HCT116 (cell line): ENCODE data around the gene UBAC2. TPM values are rescaled to one million over a fixed set of nuclear protein-coding genes. Genes with fewer than 3 reads are reported as not detected.

Experiments used
- ATAC-seq: fragments of 200-7000 bp; cut with Tn5 transposase; 2 replicates; pipeline ENCODE4 v1.9.1; 2020; ENCODE audit warnings: mild to moderate bottlenecking, moderate library complexity
- BruUV-seq: library from RNA; stranded (reverse); fragments of 400-500 nt; replicated peaks from 2 replicates; lab custom pipeline; 2021; lab: Mats Ljungman, UMichigan
- CTCF ChIA-PET: fragments of 300-600 bp; sonication (Branson Sonifier 250); formaldehyde crosslinking; loops from one replicate; lab custom pipeline; 2021; ENCODE audit warnings: antibody characterized with exemption; lab: Charles Lee
- POLR2A ChIA-PET: fragments of 300-600, 350-600 bp; sonication (Branson Sonifier 250); formaldehyde crosslinking; loops from one replicate; lab custom pipeline; 2021; ENCODE audit warnings: antibody characterized with exemption; lab: Charles Lee
- RAD21 ChIA-PET, 2 experiments: fragments of 300-600 bp; sonication (Branson Sonifier 250); formaldehyde crosslinking; loops; one replicate each; lab custom pipeline; 2023; ENCODE audit warnings: low total read pairs in 2 of 2; ENCODE audit not compliant: uncharacterized antibody in 2 of 2, unreplicated experiment in 2 of 2, low non-redundant PET in 1 of 2; lab: Charles Lee
- DNase-seq: peaks from one replicate; pipeline ENCODE4 v3.0.0-alpha.2; 2010; ENCODE audit warnings: low read depth, low spot score
- H2AFZ ChIP-seq: fragments of 200-600 bp; shearing (Covaris generic), sonication (generic); 2 replicates; pipeline ENCODE4 v1.6.1; 2017; ENCODE audit warnings: low read depth, mixed run types, mixed read lengths, antibody characterized with exemption, low read length; ENCODE audit not compliant: poor library complexity, severe bottlenecking
- H3K27ac ChIP-seq: 2 replicates; pipeline ENCODE4 v1.5.1; 2012; ENCODE audit warnings: low read depth, low read length
- H3K27me3 ChIP-seq: fragments of 200-600 bp; sonication (generic); 2 replicates; pipeline ENCODE4 v1.6.1; 2016; ENCODE audit warnings: mixed run types, low read length, mixed read lengths; ENCODE audit not compliant: insufficient read depth
- H3K36me3 ChIP-seq, 2 experiments: fragments of 200-500 bp in 1 of 2; fragments of 200-600 bp in 1 of 2; sonication (Bioruptor generic) in 1 of 2; sonication (generic) in 1 of 2; 2 replicates each; pipeline versions ENCODE4 v1.5.1 to v1.6.1; 2014 to 2016; ENCODE audit warnings: low read length in 2 of 2, inconsistent platforms in 1 of 2, mixed read lengths in 1 of 2, mixed run types in 1 of 2; ENCODE audit not compliant: insufficient read depth in 2 of 2, control insufficient read depth in 1 of 2
- H3K4me1 ChIP-seq, 2 experiments: fragments of 200-600 bp in 1 of 2; sonication (generic) in 1 of 2; 2 replicates each; pipeline versions ENCODE4 v1.5.1 to v1.6.1; 2012 to 2017; ENCODE audit warnings: low read length in 2 of 2, inconsistent platforms in 1 of 2, mild to moderate bottlenecking in 1 of 2, mixed read lengths in 1 of 2, mixed run types in 1 of 2, moderate library complexity in 1 of 2; ENCODE audit not compliant: insufficient read depth in 2 of 2, control insufficient read depth in 1 of 2
- H3K4me2 ChIP-seq: fragments of 200-600 bp; sonication (generic); 2 replicates; pipeline ENCODE4 v1.6.1; 2017; ENCODE audit warnings: mixed run types, low read length, mixed read lengths
- H3K4me3 ChIP-seq, 2 experiments: fragments of 200-600 bp in 1 of 2; sonication (generic) in 1 of 2; replicated peaks in 1 of 2; 2 replicates each; pipeline ENCODE4 v1.5.1; 2011 to 2016; ENCODE audit warnings: low read length in 2 of 2, control low read depth in 1 of 2, low read depth in 1 of 2, mild to moderate bottlenecking in 1 of 2, mixed read lengths in 1 of 2, mixed run types in 1 of 2
- H3K79me2 ChIP-seq: fragments of 200-600 bp; sonication (generic); 2 replicates; pipeline ENCODE4 v1.6.1; 2017; ENCODE audit warnings: mild to moderate bottlenecking, mixed run types, low read length, moderate library complexity, mixed read lengths; ENCODE audit not compliant: insufficient read depth
- H3K9ac ChIP-seq: fragments of 200-600 bp; sonication (generic); 2 replicates; pipeline ENCODE4 v1.6.1; 2016; ENCODE audit warnings: low read length, mixed read lengths
- H3K9me2 ChIP-seq: fragments of 200-600 bp; sonication (generic), shearing (Covaris generic); 2 replicates; pipeline ENCODE4 v1.6.1; 2017; ENCODE audit warnings: mixed run types, mild to moderate bottlenecking, moderate library complexity; ENCODE audit not compliant: insufficient read depth
- H3K9me3 ChIP-seq, 2 experiments: fragments of 200-500 bp in 1 of 2; fragments of 200-600 bp in 1 of 2; sonication (Bioruptor generic) in 1 of 2; sonication (generic) in 1 of 2; 2 replicates each; pipeline ENCODE4 v1.6.1; 2014 to 2017; ENCODE audit warnings: low read length in 2 of 2, mixed read lengths in 2 of 2, inconsistent platforms in 1 of 2, low read depth in 1 of 2, mild to moderate bottlenecking in 1 of 2, mixed run types in 1 of 2, moderate library complexity in 1 of 2; ENCODE audit not compliant: control insufficient read depth in 1 of 2, insufficient read depth in 1 of 2
- H4K20me1 ChIP-seq: fragments of 200-600 bp; sonication (generic), shearing (Covaris generic); 2 replicates; pipeline ENCODE4 v1.6.1; 2017; ENCODE audit warnings: mixed run types, mild to moderate bottlenecking, moderate library complexity; ENCODE audit not compliant: insufficient read depth
- ATF3 ChIP-seq: IDR thresholded peaks from 2 replicates; pipeline ENCODE4 v1.6.1; 2012
- EZH2 ChIP-seq: fragments of 200-600 bp; sonication (generic); IDR thresholded peaks from 2 replicates; pipeline ENCODE4 v1.6.1; 2017; ENCODE audit warnings: antibody characterized with exemption, mixed run types
- EZH2phosphoT487 ChIP-seq: fragments of 200-600 bp; IDR thresholded peaks from 2 replicates; pipeline ENCODE4 v1.6.1; 2018; ENCODE audit warnings: antibody characterized with exemption, borderline replicate concordance
- FOSL1 ChIP-seq: IDR thresholded peaks from 2 replicates; pipeline ENCODE4 v1.6.1; 2012; ENCODE audit warnings: low read depth
- JUND ChIP-seq: IDR thresholded peaks from 2 replicates; pipeline ENCODE4 v1.6.1; 2012
- MAX ChIP-seq: IDR thresholded peaks from 2 replicates; pipeline ENCODE4 v1.6.1; 2012
- POLR2A ChIP-seq: IDR thresholded peaks from 2 replicates; pipeline ENCODE4 v1.7.0; 2011; ENCODE audit warnings: borderline replicate concordance; ENCODE audit not compliant: insufficient read depth, insufficient read length; ENCODE audit errors: extremely low read depth
- SIN3A ChIP-seq: IDR thresholded peaks from 2 replicates; pipeline ENCODE4 v1.6.1; 2012; ENCODE audit warnings: low read depth
- SP1 ChIP-seq: IDR thresholded peaks from 2 replicates; pipeline ENCODE4 v1.6.1; 2012; ENCODE audit warnings: low read depth
- TCF7L2 ChIP-seq: IDR thresholded peaks from 2 replicates; pipeline ENCODE4 v1.7.0; 2011; ENCODE audit warnings: borderline replicate concordance, inconsistent platforms; ENCODE audit not compliant: insufficient read depth, insufficient read length; ENCODE audit errors: extremely low read depth
- YY1 ChIP-seq: IDR thresholded peaks from 2 replicates; pipeline ENCODE4 v1.6.1; 2011; ENCODE audit warnings: low read length, low read depth, moderate library complexity, mild to moderate bottlenecking; ENCODE audit not compliant: insufficient replicate concordance; ENCODE audit errors: extremely low read depth
- ZFX ChIP-seq: fragments of 450-650 bp; IDR thresholded peaks from 2 replicates; pipeline ENCODE4 v1.6.1; 2017
- ZNF274 ChIP-seq: fragments of 200-500 bp; sonication (Bioruptor generic); IDR thresholded peaks from 2 replicates; pipeline ENCODE4 v1.6.1; 2014; ENCODE audit warnings: mild to moderate bottlenecking, low read depth, low read length, inconsistent platforms
- intact Hi-C: fragments of 100-400 bp; cut with micrococcal nuclease; formaldehyde crosslinking; loops from 2 replicates; pipeline ENCODE4 v1.10.0; 2022
- total RNA-seq: library from RNA; stranded (reverse); gene quantifications from one replicate; pipeline ENCODE4 v1.2.1, GENCODE V29; 2021; ENCODE audit not compliant: unreplicated experiment

Gene UBAC2
- total RNA-seq, 1 experiment from 2014 or later = 67.4 TPM

GRCh38 chr13:99151516-99151915 lies 49.1 kb upstream of the UBAC2 start (continued):
- TF ChIP-seq ATF3 = no peak

GRCh38 chr13:99153219-99153618 lies 47.4 kb upstream of the UBAC2 start:
- H4K20me1 ChIP-seq = no peaks in the 10 kb centered on the region
- no TSS peak for BruUV-seq
- no peaks in the 10 kb centered on the region for H3K9me3 ChIP-seq
- H2AFZ ChIP-seq = no peak overlapping the region
- ChIA-PET RAD21 (no interaction called here), POLR2A (no interaction called here), CTCF (no interaction called here)
- H3K4me3 ChIP-seq = no peak overlapping the region
- ATAC-seq (no peak), DNase-seq (no peak)
- H3K4me2 ChIP-seq = no peak overlapping the region
- no peak overlapping the region for H3K27ac ChIP-seq
- H3K36me3 ChIP-seq = no peaks in the 10 kb centered on the region
- H3K27me3 ChIP-seq = no peaks in the 10 kb centered on the region
- no peak overlapping the region for H3K9ac ChIP-seq
- no peaks in the 10 kb centered on the region for H3K79me2 ChIP-seq
- no peak for TF ChIP-seq TCF7L2
- TF ChIP-seq EZH2phosphoT487 = no peak
- no peak for TF ChIP-seq ZFX
- no peak for TF ChIP-seq SP1
- TF ChIP-seq ZNF274 = no peak
- TF ChIP-seq JUND = no peak
- no peak for TF ChIP-seq FOSL1
- TF ChIP-seq POLR2A = no peak
- no peak for TF ChIP-seq EZH2
- no peak for TF ChIP-seq SIN3A
- TF ChIP-seq YY1 = no peak
- TF ChIP-seq MAX = no peak
- peaks cover 5 to 42% of the 10 kb centered on the region in 2 experiments; a peak in 3 of 4 replicates for H3K4me1 ChIP-seq
- intact Hi-C loops = no loop called here
- no peaks in the 10 kb centered on the region for H3K9me2 ChIP-seq
